ENCODE results near the gene SMARCD1. TPM values are rescaled to one million over a fixed set of nuclear protein-coding genes. Genes with fewer than 3 reads are reported as not detected.
A peak's percentile ranks its signal among the peaks of the same experiment; 100 is the strongest.

SMARCD1 gene
- total RNA-seq, 4 donors from 2014 or later, result 45.9 to 97.2 (median 65.3) TPM

DNA sequence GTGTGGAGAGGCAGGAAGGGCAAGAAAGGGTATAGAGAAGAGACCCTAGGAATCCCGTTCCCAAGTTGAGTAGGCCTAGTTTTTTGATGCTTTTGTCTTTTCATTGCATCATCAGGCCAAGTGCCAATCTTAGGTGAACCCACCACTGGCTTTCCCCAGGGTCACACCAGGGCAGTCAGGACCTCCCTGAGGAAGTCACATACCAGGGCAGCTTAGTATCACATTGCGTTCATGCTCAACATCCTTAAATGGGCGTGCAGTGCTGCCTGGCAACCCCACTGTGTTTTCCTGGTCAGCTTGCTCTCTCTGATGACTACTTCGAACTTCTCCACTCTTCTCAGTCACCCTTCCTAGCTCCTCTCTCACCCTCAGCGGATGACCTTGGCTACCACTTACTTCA, 18.7 kb upstream of the SMARCD1 start:
- H3K36me3 ChIP-seq, result no peaks in the 10 kb centered on the region
- H3K9me3 ChIP-seq, result no peaks in the 10 kb centered on the region
- no peak for DNase-seq (ENCODE audit: low spot score in 2 of 2)
- no peaks in the 10 kb centered on the region for H3K27me3 ChIP-seq
- H3K27ac ChIP-seq, result no peak overlapping the region
- H3K4me3 ChIP-seq, result no peak overlapping the region
- peaks cover 0 to 10% (median 0%) of the 10 kb centered on the region in 4 donors for H3K4me1 ChIP-seq
- WGBS, 2 donors, result 39 to 43% methylated on average over 5 of the region's 5 CpGs
- no peak for TF ChIP-seq EP300 (IDR thresholded peaks at IDR 0.05)
- no peak for TF ChIP-seq POLR2A (IDR thresholded peaks at IDR 0.05)
- TF ChIP-seq, protein P1, sequence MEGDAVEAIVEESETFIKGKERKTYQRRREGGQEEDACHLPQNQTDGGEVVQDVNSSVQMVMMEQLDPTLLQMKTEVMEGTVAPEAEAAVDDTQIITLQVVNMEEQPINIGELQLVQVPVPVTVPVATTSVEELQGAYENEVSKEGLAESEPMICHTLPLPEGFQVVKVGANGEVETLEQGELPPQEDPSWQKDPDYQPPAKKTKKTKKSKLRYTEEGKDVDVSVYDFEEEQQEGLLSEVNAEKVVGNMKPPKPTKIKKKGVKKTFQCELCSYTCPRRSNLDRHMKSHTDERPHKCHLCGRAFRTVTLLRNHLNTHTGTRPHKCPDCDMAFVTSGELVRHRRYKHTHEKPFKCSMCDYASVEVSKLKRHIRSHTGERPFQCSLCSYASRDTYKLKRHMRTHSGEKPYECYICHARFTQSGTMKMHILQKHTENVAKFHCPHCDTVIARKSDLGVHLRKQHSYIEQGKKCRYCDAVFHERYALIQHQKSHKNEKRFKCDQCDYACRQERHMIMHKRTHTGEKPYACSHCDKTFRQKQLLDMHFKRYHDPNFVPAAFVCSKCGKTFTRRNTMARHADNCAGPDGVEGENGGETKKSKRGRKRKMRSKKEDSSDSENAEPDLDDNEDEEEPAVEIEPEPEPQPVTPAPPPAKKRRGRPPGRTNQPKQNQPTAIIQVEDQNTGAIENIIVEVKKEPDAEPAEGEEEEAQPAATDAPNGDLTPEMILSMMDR (IDR thresholded peaks at IDR 0.05), result no peak

DNA sequence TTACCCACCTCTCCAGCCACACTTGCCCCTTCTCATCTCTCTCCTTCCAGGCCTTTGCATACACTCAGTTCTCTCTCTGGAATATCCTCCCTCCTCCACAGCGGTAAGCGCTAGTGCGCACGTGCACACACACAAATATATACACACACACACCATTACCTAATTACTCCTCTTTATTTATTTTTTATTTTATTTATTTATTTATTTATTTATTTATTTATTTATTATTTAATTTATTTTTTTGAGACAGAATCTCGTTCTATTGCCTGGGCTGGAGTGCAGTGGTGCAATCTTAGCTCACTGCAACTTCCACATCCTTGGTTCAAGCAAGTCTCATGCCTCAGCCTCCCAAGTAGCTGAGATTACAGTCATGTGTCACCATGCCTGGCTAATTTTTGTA, 16.1 kb upstream of the SMARCD1 start:
- peaks cover 0 to 10% (median 0%) of the 10 kb centered on the region in 4 donors for H3K4me1 ChIP-seq
- H3K9me3 ChIP-seq, result no peaks in the 10 kb centered on the region
- WGBS, 2 donors, result 94 to 97% methylated on average over 5 of the region's 5 CpGs
- no peaks in the 10 kb centered on the region for H3K36me3 ChIP-seq
- no peak overlapping the region for H3K27ac ChIP-seq
- DNase-seq (ENCODE audit: low spot score in 2 of 2), result no peak
- H3K4me3 ChIP-seq, result no peak overlapping the region
- TF ChIP-seq, protein P1 (IDR thresholded peaks at IDR 0.05), result no peak
- TF ChIP-seq POLR2A (IDR thresholded peaks at IDR 0.05), result no peak
- no peak for TF ChIP-seq EP300 (IDR thresholded peaks at IDR 0.05)
- H3K27me3 ChIP-seq, result no peaks in the 10 kb centered on the region

DNA sequence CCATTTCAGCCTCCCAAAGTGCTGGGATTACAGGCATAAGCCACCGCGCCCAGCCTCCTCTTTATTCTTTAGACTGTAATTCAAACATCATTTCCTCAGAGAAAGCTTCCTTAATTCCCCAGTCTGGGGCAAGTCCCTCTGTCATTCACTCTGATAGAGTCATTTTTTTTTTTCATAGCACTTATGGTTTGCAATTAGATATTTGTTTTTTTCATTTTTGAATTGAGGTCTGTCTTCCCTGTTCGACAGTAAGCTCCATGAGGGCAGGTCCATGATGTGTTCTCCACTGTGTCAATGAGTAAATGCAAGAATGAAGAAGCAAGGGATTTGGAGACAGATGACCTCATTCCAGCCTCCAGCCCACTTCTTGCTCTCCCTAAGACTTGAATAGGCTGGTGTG, 15.6 kb upstream of the SMARCD1 start:
- H3K4me1 ChIP-seq, result peaks cover 0 to 10% (median 0%) of the 10 kb centered on the region in 4 donors
- WGBS, 2 donors, result 98 to 99% methylated on average over 3 of the region's 3 CpGs
- no peaks in the 10 kb centered on the region for H3K36me3 ChIP-seq
- H3K4me3 ChIP-seq, result no peak overlapping the region
- H3K9me3 ChIP-seq, result no peaks in the 10 kb centered on the region
- no peak for DNase-seq (ENCODE audit: low spot score in 2 of 2)
- no peak overlapping the region for H3K27ac ChIP-seq
- TF ChIP-seq EP300 (IDR thresholded peaks at IDR 0.05) (no peak), POLR2A (IDR thresholded peaks at IDR 0.05) (no peak)
- TF ChIP-seq, protein P1 (IDR thresholded peaks at IDR 0.05), result no peak
- no peaks in the 10 kb centered on the region for H3K27me3 ChIP-seq

DNA sequence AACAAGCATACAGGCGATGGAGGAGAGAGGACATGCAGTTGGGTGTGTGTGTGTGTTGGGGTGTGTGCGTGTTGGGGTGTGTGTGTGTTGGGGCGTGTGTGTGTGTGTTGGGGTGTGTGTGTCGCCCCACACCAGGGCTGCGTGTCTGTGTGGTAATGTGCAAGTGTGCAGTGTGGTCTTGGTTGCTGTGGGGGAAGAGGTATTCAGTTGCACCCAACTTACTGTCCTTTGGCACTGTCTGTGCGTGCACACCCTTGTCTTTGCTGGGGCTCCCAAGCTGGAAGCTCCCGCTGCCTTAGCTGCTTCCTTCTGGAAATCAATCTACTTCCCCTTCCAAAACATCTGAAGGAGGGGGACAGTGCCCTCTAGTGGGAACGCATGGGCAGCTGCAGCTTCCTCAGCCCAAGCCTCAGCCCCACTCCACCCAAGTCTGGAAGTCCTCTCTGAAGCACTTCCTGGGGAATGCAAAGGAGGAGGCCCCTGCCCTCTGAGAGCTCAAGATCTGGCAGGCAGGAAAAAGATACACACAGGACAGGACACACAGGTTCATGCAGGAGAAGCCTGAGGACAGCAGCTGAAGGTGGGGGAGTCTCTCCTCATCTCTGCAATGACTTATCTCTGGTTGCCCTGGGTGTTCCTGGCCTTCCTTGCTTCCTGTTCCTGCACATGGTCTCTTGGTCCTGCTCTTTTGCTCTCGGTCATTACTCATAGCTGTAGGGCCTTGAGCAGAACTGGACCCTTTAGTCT, 14.7 kb upstream of the SMARCD1 start:
- Histone ChIP-seq H3K36me3 (no peaks in the 10 kb centered on the region), H3K4me3 (no peak overlapping the region), H3K4me1 (peaks cover 0 to 13% (median 0%) of the 10 kb centered on the region in 4 donors), H3K9me3 (no peaks in the 10 kb centered on the region), H3K27me3 (no peaks in the 10 kb centered on the region), H3K27ac (no peak overlapping the region)
- WGBS, 2 donors, result 41 to 43% methylated on average over 9 of the region's 9 CpGs
- TF ChIP-seq EP300 (IDR thresholded peaks at IDR 0.05) (peak in 1 of 2 donors; percentile 23), POLR2A (IDR thresholded peaks at IDR 0.05) (no peak)
- TF ChIP-seq, protein P1 (IDR thresholded peaks at IDR 0.05), result peak; percentile 87 to 92 (median 90)
- peak; percentile 67 to 78 for DNase-seq (ENCODE audit: low spot score in 2 of 2)

DNA sequence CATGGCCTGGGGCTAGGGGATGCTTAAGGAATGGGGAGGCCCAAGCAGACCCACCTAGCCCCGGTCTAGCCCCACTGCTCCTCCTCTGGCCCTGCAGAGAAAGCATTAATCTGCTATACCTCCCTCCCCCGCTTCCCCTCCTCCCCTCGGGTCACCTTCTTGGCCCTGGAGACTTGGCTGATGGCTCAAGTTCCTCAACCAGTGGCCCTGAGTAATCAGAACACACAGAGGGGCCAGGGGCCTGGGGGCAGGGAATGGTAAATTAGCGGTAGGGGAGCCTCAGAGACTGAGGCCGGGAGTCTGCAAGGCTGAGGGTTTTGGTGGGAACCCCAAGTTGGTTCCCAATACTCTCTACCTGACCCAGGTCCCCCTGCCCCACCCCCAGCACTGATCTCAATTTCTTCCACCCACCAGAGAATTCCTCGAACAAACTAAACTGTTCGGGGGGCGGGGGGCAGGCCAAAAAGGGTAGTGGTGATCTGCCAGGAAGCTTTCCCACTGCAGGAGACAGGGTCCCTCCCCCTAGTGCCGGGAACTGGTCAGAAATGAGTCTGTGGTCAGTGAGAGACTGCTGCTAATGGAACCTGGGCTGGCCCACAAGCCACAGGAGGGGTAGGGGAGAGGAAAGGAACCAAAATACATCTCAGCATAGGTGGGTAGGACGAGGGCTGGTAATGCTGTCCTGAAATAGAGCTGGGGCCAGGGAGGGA, 12.8 kb upstream of the SMARCD1 start:
- Histone ChIP-seq H3K4me1 (peaks cover 0 to 13% (median 0%) of the 10 kb centered on the region in 4 donors), H3K4me3 (no peak overlapping the region), H3K9me3 (no peaks in the 10 kb centered on the region), H3K27me3 (no peaks in the 10 kb centered on the region), H3K36me3 (no peaks in the 10 kb centered on the region), H3K27ac (no peak overlapping the region)
- DNase-seq (ENCODE audit: low spot score in 2 of 2), result no peak
- TF ChIP-seq POLR2A (IDR thresholded peaks at IDR 0.05) (no peak), EP300 (IDR thresholded peaks at IDR 0.05) (no peak)
- TF ChIP-seq, protein P1 (IDR thresholded peaks at IDR 0.05), result no peak
- WGBS, 2 donors, result 55 to 62% methylated on average over 10 of the region's 10 CpGs
